GM13976 (cell line): Measurements from ENCODE around the gene GIPC3.

Experiments
- DNase-seq: peaks from one replicate; pipeline ENCODE4 v3.0.0; 2012; ENCODE audit warnings: low spot score
- CTCF ChIP-seq: IDR thresholded peaks from 2 replicates; pipeline ENCODE4 v1.5.1; 2012; ENCODE audit warnings: borderline replicate concordance, mild to moderate bottlenecking; ENCODE audit not compliant: insufficient read depth; ENCODE audit errors: extremely low read depth, missing control alignments, control extremely low read depth
- in situ Hi-C: fragments of 300-500 bp; cut with MboI; formaldehyde crosslinking; loops from one replicate; pipeline ENCODE4 v1.12.0; 2022; ENCODE audit warnings: low sequenced_read_pairs, mixed read lengths, inconsistent platforms; ENCODE audit not compliant: unreplicated experiment

GIPC3 gene, protein sequence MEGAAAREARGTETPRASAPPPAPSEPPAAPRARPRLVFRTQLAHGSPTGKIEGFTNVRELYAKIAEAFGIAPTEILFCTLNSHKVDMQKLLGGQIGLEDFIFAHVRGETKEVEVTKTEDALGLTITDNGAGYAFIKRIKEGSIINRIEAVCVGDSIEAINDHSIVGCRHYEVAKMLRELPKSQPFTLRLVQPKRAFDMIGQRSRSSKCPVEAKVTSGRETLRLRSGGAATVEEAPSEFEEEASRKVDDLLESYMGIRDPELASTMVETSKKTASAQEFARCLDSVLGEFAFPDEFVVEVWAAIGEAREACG

GRCh38 chr19:3585301-3586126 lies at the start of gene GIPC3:
Gene GIPC3 (plus strand): TSS chr19:3585478. CDS start chr19:3585598, 120 bp downstream.
- in situ Hi-C loops, result no loop called here
- DNase-seq, result no peak
- TF ChIP-seq CTCF, result no peak

- no peak for DNase-seq
- in situ Hi-C loops, result no loop called here
- TF ChIP-seq CTCF, result no peak
Measured at GRCh38 chr19:3535563-3535965, 49.7 kb upstream of the GIPC3 start.

GRCh38 chr19:3535981-3536380 lies 49.3 kb upstream of the GIPC3 start:
- in situ Hi-C loops, result no loop called here
- TF ChIP-seq CTCF, result no peak
- DNase-seq, result no peak

- no peak for TF ChIP-seq CTCF
Measured at GRCh38 chr19:3536429-3537100, 48.7 kb upstream of the GIPC3 start.

DNA sequence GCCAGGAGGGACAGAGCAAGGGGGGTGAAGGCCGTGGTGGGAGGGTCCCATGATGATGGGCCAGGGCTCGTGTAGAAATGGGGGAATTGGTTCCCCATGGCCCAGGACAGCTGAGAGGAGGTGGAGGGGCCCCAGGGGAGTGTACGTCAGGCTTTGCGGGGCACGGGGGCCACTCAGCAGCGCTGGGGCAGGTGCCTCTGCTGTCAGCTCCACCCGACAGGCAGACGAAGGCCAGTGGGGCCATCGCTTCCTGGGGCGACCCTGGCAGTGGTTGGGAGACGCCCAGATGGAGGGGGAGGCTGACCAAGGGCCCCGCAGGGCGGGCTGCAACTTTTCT lies 48.2 kb upstream of the GIPC3 start:
- no peak for TF ChIP-seq CTCF
- DNase-seq, result no peak
- in situ Hi-C loops, result no loop called here

More at GRCh38 chr19:3536429-3537100, 48.7 kb upstream of the GIPC3 start:
- in situ Hi-C loops, result no loop called here
- no peak for DNase-seq

DNA sequence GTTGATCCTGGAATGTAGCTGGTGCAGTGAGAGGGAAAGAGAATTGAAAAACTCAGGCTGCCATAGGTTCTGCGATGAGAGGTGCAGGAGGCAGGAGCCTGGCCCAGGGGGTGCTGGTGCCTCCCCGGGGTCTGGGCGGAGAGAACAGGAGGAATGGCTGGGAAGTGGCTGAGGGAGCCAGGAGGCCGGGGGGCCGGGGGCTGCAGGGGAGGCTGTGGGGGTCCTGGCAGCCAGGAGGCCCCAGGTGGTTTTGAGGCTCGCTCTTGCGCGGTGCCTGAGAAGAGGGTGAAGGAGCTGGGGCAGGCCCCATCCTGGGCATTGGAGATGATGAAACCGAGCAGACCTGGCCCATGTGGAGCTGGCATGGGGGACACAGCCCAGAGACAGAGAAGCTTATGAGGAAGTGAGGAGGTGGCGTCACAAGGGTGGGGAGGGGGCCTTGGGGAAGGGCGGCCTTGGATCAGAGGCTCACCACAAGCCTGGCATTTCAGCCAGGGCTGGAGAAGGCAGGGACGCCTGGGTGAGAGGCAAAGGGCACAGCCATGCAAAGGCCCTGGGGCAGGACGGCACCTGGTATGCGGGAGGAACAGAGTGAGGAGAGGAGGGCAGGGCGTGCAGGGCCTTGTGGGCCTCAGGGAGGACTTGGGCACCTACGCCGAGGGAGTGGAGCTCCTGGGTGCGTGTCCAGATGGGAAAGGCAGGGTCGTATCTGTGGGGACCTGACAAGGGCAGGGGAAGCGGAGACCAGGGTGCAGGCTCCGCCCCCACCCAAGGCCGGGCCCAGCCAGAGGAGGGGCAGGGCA lies 47.6 kb upstream of the GIPC3 start:
- DNase-seq, result no peak
- in situ Hi-C loops, result no loop called here
- TF ChIP-seq CTCF, result no peak
